ENCODE results near the gene DCP1B.

GRCh38 chr12:2029851-2030250 is 25.6 kb upstream of the DCP1B start:
- TF ChIP-seq HMGXB4 (CRISPR knock-in tag; IDR thresholded peaks at IDR 0.05; ENCODE audit: borderline replicate concordance): no peak
- TF ChIP-seq BHLHE40 (IDR thresholded peaks at IDR 0.05; ENCODE audit: low read depth, low read length): no peak
- TF ChIP-seq NFE2L2 (conservative IDR thresholded peaks at IDR 0.05; ENCODE audit: low read length): no peak
- TF ChIP-seq PBX3 (IDR thresholded peaks at IDR 0.05): no peak
- no peak for TF ChIP-seq CTCF (IDR thresholded peaks at IDR 0.05)
- TF ChIP-seq KDM5A (IDR thresholded peaks at IDR 0.05): no peak
